T-helper 1 cell treated with Interleukin-12 subunit alpha and Interleukin-12 subunit beta and Interleukin-4 antibody, amounts not matched to agents 30 ng/mL and 1 ng/mL, for 36 hours (primary cell): ENCODE data around the gene PPM1D. TPM values are rescaled to one million over a fixed set of nuclear protein-coding genes. Genes with fewer than 3 reads are reported as not detected.

Experiments
- intact Hi-C: fragments of 100-400 bp; cut with micrococcal nuclease; formaldehyde crosslinking; loops from one replicate; pipeline ENCODE4 v1.15.1; 2024
- total RNA-seq: library from RNA; stranded (reverse); gene quantifications from 2 replicates; pipeline ENCODE4 v1.2.3, GENCODE V29; 2022

PPM1D gene
- total RNA-seq, 1 donor from 2014 or later = 20.4 TPM

GRCh38 chr17:60615840-60616239, 15.8 kb downstream of the PPM1D start:
- intact Hi-C loops = no loop called here

- intact Hi-C loops = no loop called here
Observed at GRCh38 chr17:60618080-60618479, 18.1 kb downstream of the PPM1D start.

- intact Hi-C loops = no loop called here
Observed at GRCh38 chr17:60618854-60619526, 19.0 kb downstream of the PPM1D start.

GRCh38 chr17:60622961-60623360, 23.0 kb downstream of the PPM1D start:
- intact Hi-C loops = no loop called here

- intact Hi-C loops = no loop called here
Observed at GRCh38 chr17:60623415-60623814, 23.4 kb downstream of the PPM1D start.

GRCh38 chr17:60627124-60627523, 27.1 kb downstream of the PPM1D start:
- intact Hi-C loops = no loop called here

GRCh38 chr17:60628252-60628889, 28.4 kb downstream of the PPM1D start:
- intact Hi-C loops = no loop called here

GRCh38 chr17:60629120-60629519, 29.1 kb downstream of the PPM1D start:
- intact Hi-C loops = no loop called here

- intact Hi-C loops = loop anchor here (10.0 kb wide), 2 partner anchors 396 to 486 kb away; partner anchors contain the start of gene CA4
Observed at GRCh38 chr17:60630352-60630751, 30.4 kb downstream of the PPM1D start.

GRCh38 chr17:60631119-60631518, 31.1 kb downstream of the PPM1D start:
- intact Hi-C loops = loop anchor here (10.0 kb wide), 2 partner anchors 396 to 486 kb away; partner anchors contain the start of gene CA4

GRCh38 chr17:60637683-60638082, 37.7 kb downstream of the PPM1D start:
- intact Hi-C loops = loop anchor here (1.0 to 10.0 kb wide), 9 partner anchors 36 to 493 kb away; partner anchors contain the start of genes APPBP2, BCAS3 and CA4

- intact Hi-C loops = loop anchor here (2.0 to 10.0 kb wide), 5 partner anchors 38 to 494 kb away; partner anchors contain the start of genes BCAS3 and CA4
Observed at GRCh38 chr17:60639019-60639330, 39.0 kb downstream of the PPM1D start.

GRCh38 chr17:60640503-60640902, 40.5 kb downstream of the PPM1D start:
- intact Hi-C loops = no loop called here

- intact Hi-C loops = no loop called here
Observed at GRCh38 chr17:60641126-60641525, 41.1 kb downstream of the PPM1D start.

- intact Hi-C loops = no loop called here
Observed at GRCh38 chr17:60641810-60642220, 41.8 kb downstream of the PPM1D start.

GRCh38 chr17:60645918-60646523, 46.0 kb downstream of the PPM1D start:
- intact Hi-C loops = no loop called here

- intact Hi-C loops = no loop called here
Observed at GRCh38 chr17:60646701-60647100, 46.7 kb downstream of the PPM1D start.

GRCh38 chr17:60647705-60648104, 47.7 kb downstream of the PPM1D start:
- intact Hi-C loops = no loop called here

GRCh38 chr17:60652454-60653247, 52.7 kb downstream of the PPM1D start:
- intact Hi-C loops = no loop called here

GRCh38 chr17:60653569-60653968, 53.6 kb downstream of the PPM1D start:
- intact Hi-C loops = no loop called here

- intact Hi-C loops = no loop called here
Observed at GRCh38 chr17:60656499-60656898, 56.5 kb downstream of the PPM1D start.

- intact Hi-C loops = no loop called here
Observed at GRCh38 chr17:60659156-60659555, 59.2 kb downstream of the PPM1D start.
